ENCODE results near the gene GNAI3.

Gene GNAI3

DNA sequence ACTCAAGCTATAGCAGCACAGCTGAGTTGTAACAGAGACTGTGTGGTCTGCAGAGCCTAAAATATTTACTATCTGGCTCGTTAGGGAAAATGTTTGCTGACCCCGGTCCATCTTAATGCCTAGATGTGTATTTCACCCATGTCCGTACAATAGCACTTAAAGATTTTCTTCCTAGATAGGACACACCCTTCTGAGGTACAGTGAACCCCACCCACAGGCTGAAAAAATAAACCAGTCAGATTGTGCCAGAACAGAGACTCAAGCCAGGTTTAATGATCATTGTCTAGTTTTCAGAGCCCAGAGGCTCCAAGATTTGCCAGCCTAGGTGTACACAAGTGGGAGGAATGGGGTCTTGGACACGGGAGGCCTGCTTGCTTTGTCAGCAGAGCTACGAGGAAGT is 44.5 kb upstream of the GNAI3 start:
- TF ChIP-seq, protein P1, sequence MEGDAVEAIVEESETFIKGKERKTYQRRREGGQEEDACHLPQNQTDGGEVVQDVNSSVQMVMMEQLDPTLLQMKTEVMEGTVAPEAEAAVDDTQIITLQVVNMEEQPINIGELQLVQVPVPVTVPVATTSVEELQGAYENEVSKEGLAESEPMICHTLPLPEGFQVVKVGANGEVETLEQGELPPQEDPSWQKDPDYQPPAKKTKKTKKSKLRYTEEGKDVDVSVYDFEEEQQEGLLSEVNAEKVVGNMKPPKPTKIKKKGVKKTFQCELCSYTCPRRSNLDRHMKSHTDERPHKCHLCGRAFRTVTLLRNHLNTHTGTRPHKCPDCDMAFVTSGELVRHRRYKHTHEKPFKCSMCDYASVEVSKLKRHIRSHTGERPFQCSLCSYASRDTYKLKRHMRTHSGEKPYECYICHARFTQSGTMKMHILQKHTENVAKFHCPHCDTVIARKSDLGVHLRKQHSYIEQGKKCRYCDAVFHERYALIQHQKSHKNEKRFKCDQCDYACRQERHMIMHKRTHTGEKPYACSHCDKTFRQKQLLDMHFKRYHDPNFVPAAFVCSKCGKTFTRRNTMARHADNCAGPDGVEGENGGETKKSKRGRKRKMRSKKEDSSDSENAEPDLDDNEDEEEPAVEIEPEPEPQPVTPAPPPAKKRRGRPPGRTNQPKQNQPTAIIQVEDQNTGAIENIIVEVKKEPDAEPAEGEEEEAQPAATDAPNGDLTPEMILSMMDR (IDR thresholded peaks at IDR 0.05; ENCODE audit: control insufficient read depth, insufficient read depth, low read depth, low read length, missing control alignments), result no peak
- DNase-seq (ENCODE audit: low read depth), result no peak
- H3K4me3 ChIP-seq (ENCODE audit: control insufficient read depth, low read depth, low read length), result no peak overlapping the region

DNA sequence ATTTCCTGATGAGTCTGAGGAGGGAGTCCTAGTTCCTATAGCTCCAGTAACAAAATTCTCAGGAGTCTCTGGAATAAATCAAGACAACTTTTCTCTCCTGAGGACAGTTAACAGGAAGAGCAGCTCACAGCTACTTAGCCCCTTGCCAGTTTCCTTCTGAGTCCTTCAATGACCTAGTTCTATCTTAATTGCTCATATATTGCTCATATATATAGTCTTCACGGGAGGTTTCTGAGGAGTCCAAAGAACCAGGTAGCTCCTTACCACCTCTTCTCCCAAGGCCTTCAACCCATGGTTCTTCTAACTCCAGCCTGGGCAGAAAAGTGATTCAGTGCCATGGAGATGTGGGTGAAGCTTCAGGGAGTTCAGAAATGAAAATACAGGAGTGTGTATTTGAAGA is 43.4 kb upstream of the GNAI3 start:
- TF ChIP-seq, protein P1 (IDR thresholded peaks at IDR 0.05; ENCODE audit: control insufficient read depth, insufficient read depth, low read depth, low read length, missing control alignments), result no peak
- DNase-seq (ENCODE audit: low read depth), result no peak

DNA sequence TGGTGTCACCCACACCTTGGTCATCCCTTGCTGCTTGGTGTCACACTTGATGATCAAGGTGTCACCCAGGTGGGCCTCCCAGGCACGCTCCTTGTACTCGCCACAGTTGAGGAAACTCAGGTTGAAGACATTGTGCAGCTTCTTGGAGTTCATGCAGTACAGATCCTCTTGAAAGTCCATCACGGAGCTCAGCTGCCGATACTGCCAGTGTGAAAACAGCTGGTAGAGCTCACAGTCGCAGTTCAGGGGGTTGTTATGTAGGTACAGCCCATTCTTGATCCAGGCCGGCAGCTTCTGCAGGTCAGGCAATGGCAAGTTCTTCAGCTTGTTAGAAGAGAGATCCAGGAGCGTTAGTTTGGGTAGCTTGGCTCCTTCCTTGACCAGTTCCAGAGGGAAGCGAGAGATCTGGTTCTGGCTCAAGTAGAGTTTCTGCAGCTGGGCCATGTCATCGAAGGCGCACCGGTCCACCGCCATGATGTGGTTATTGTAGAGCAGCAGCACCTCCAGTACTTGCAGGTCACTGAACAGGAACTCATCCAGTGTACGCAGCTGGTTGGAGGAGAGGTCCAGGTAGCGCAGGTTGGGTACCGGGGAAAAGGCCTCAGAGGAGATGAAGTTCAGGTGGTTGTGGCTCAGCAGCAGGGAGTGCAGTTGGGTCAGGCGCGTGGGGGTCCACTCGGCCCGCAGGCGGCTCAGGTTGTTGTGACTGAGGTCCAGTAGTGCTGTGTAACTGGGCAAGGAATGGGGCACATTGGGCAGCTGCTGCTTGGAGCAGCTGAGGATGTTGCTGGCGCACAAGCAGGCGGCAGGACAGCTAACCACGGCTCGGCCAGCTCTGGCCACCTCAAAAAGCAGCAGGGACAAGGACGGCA is 40.2 kb upstream of the GNAI3 start:
- TF ChIP-seq, protein P1 (IDR thresholded peaks at IDR 0.05; ENCODE audit: control insufficient read depth, insufficient read depth, low read depth, low read length, missing control alignments), result no peak

More for the DNA sequence above, 43.4 kb upstream of the GNAI3 start:
- H3K4me3 ChIP-seq (ENCODE audit: control insufficient read depth, low read depth, low read length), result no peak overlapping the region

DNA sequence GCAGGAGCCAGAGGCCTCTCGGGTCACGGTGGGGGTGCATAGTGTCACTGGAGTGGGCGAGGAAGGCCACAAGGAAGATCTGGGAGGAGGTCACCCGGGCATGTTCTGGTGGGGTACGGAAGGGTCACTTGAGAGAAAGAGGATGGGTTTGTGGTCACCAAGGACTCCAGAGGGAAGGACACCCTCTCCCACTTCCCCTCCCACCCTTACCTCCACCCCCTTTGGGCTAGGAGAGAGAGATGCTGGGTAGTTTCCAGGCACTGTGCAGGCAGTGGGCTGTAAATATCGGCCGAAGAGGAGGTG is 39.6 kb upstream of the GNAI3 start:
- H3K4me3 ChIP-seq (ENCODE audit: control insufficient read depth, low read depth, low read length), result peak overlapping the region; percentile 67
- TF ChIP-seq, protein P1 (IDR thresholded peaks at IDR 0.05; ENCODE audit: control insufficient read depth, insufficient read depth, low read depth, low read length, missing control alignments), result no peak
- no peak for DNase-seq (ENCODE audit: low read depth)

More for the DNA sequence above, 40.2 kb upstream of the GNAI3 start:
- DNase-seq (ENCODE audit: low read depth), result no peak
- no peak overlapping the region for H3K4me3 ChIP-seq (ENCODE audit: control insufficient read depth, low read depth, low read length)

DNA sequence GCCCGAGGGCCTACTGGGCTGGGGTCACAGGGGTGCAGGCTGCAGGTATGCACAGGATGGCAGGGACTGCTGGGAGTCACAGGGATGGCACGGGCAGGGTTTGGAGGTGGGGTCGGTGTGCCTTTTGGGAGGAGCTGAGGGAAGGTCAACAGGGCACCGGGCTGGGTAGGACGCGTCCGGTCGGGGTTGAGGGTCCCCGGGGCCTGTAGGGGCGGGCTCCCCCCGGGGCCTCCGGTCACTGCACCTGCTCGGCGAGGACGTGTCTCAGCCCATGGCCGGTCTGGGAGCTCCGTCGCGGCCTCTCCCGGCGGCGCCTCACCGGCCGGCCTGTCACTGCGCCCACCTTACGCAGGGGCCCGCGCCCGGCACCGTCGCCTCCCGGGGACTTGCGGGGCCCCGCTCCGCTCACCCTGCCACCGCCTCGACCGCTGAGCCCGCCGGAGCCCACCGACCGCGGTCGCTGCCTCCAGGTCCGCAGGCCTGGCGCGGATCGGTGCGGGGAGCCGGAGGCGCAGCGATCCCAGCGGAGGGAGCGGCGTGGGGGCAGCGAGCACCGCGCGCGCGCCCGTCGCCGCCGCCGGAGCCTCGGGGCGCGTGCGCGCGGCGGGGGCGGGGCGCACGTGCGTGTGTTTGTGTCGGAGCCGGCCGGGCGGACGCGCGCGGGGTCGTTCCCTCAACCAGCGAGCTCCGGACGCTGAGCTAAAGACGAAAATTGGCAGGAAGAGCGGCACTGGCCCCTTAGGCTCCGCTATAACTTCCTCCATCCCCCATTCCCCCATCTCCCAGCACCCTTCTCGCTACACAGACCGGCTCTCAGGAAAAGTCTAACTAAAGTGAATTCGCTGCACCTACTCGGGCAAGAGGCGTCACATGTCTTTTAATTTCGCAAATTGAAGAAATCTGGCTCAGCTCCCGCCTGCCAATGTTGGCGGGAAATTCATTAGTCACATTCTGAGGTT is 39.0 kb upstream of the GNAI3 start, which contains the start of gene AMIGO1:
TSS of gene AMIGO1 (minus strand) at position 552 of the 959 bp plus-strand sequence. CDS start 815 bp downstream, outside the sequence.
- TF ChIP-seq, protein P1 (IDR thresholded peaks at IDR 0.05; ENCODE audit: control insufficient read depth, insufficient read depth, low read depth, low read length, missing control alignments), result no peak
- DNase-seq (ENCODE audit: low read depth), result no peak
- H3K4me3 ChIP-seq (ENCODE audit: control insufficient read depth, low read depth, low read length), result peak within 1 kb of the TSS; percentile 67

DNA sequence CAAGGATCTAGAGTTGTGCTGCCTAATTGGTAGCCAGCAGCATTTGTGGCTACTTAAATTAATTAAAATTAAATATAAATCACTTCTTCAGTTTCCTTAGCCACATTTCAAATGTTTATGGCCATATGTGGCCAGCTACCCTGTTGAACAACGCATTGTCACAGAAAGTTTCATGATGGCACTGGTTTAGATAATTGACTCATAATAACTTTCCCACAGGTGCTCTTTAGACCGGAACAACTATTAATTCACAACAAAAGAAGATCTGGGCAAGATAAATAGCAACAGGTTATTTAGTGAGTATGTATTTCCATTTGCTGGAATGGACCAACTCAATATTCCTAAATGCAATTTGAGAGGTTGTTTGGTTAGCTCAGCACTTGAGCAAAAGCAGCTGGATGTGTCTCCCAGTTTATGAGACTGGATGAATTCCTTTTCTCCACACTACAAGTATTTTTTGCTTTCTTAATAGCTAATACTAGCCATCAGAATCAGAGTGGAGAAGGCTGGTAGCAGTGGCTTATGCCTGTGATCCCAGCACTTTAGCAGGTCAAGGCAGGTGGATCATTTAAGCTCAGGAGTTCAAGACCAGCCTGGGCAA is 35.2 kb upstream of the GNAI3 start:
- no peak overlapping the region for H3K4me3 ChIP-seq (ENCODE audit: control insufficient read depth, low read depth, low read length)
- DNase-seq (ENCODE audit: low read depth), result no peak
- TF ChIP-seq, protein P1 (IDR thresholded peaks at IDR 0.05; ENCODE audit: control insufficient read depth, insufficient read depth, low read depth, low read length, missing control alignments), result no peak

All from AG09309 (cell line).